Measurements from ENCODE around the gene TUT7. TPM values are rescaled to one million over a fixed set of nuclear protein-coding genes. Genes with fewer than 3 reads are reported as not detected.

TUT7 gene
- total and polyA plus RNA-seq, 8 donors = 9.8 to 26.2 (median 12.1) TPM

GRCh38 chr9:86280580-86280979 lies 73.6 kb downstream of the TUT7 start:
- FAIRE-seq (no peak), ATAC-seq (no peak), DNase-seq (no peak)
- Histone ChIP-seq H3K4me1 (peaks cover 5 to 16% (median 10%) of the 10 kb centered on the region in 3 donors), H3K27me3 (no peaks in the 10 kb centered on the region), H3K4me3 (peak overlapping the region in 1 of 4 donors; percentile 91), H3K36me3 (no peaks in the 10 kb centered on the region), H3K27ac (no peak overlapping the region), H3K9me3 (no peaks in the 10 kb centered on the region)
- WGBS, 2 donors = 96 to 99% methylated on average over 7 of the region's 7 CpGs
- TF ChIP-seq CTCF (IDR thresholded peaks at IDR 0.05) = no peak
- intact Hi-C loops (cut with DNase I) = no loop called here

GRCh38 chr9:86279839-86280238 lies 74.4 kb downstream of the TUT7 start:
- WGBS, 2 donors = 74 to 85% methylated on average over 3 of the region's 3 CpGs
- Histone ChIP-seq H3K4me1 (peaks cover 5 to 16% (median 10%) of the 10 kb centered on the region in 3 donors), H3K4me3 (no peak overlapping the region), H3K27ac (no peak overlapping the region), H3K9me3 (no peaks in the 10 kb centered on the region), H3K27me3 (no peaks in the 10 kb centered on the region), H3K36me3 (no peaks in the 10 kb centered on the region)
- no peak for TF ChIP-seq CTCF (IDR thresholded peaks at IDR 0.05)
- intact Hi-C loops (cut with DNase I) = no loop called here
- no peak for DNase-seq
- ATAC-seq = no peak
- FAIRE-seq = no peak

GRCh38 chr9:86277072-86277471 lies 77.1 kb downstream of the TUT7 start:
- DNase-seq = no peak
- FAIRE-seq = no peak
- H3K36me3 ChIP-seq = peaks cover 0 to 3% (median 0%) of the 10 kb centered on the region in 3 donors
- H3K9me3 ChIP-seq = no peaks in the 10 kb centered on the region
- no peak overlapping the region for H3K27ac ChIP-seq
- H3K4me1 ChIP-seq = peaks cover 5 to 10% (median 9%) of the 10 kb centered on the region in 3 donors
- intact Hi-C loops (cut with DNase I) = no loop called here
- TF ChIP-seq CTCF (IDR thresholded peaks at IDR 0.05) = no peak
- H3K4me3 ChIP-seq = no peak overlapping the region
- WGBS, 2 donors = 51 to 53% methylated on average over 1 of the region's 1 CpG
- H3K27me3 ChIP-seq = no peaks in the 10 kb centered on the region
- no peak for ATAC-seq

GRCh38 chr9:86275962-86276361 lies 78.2 kb downstream of the TUT7 start:
- ATAC-seq (no peak), DNase-seq (no peak), FAIRE-seq (no peak)
- peaks cover 5 to 6% (median 5%) of the 10 kb centered on the region in 3 donors for H3K4me1 ChIP-seq
- no peaks in the 10 kb centered on the region for H3K27me3 ChIP-seq
- peaks cover 0 to 14% (median 0%) of the 10 kb centered on the region in 3 donors for H3K36me3 ChIP-seq
- H3K9me3 ChIP-seq = no peaks in the 10 kb centered on the region
- no peak overlapping the region for H3K27ac ChIP-seq
- 91 to 95% methylated on average over 3 of the region's 3 CpGs for WGBS, 2 donors
- no peak for TF ChIP-seq CTCF (IDR thresholded peaks at IDR 0.05)
- intact Hi-C loops (cut with DNase I) = no loop called here
- no peak overlapping the region for H3K4me3 ChIP-seq

- peaks cover 0 to 2% (median 0%) of the 10 kb centered on the region in 3 donors for H3K4me1 ChIP-seq
- H3K27ac ChIP-seq = no peak overlapping the region
- TF ChIP-seq CTCF (IDR thresholded peaks at IDR 0.05) = no peak
- peaks cover 0 to 16% (median 0%) of the 10 kb centered on the region in 3 donors for H3K36me3 ChIP-seq
- FAIRE-seq = no peak
- no peak for DNase-seq
- intact Hi-C loops (cut with DNase I) = no loop called here
- no peaks in the 10 kb centered on the region for H3K9me3 ChIP-seq
- no peaks in the 10 kb centered on the region for H3K27me3 ChIP-seq
- 81 to 84% methylated on average over 7 of the region's 7 CpGs for WGBS, 2 donors
- H3K4me3 ChIP-seq = no peak overlapping the region
- no peak for ATAC-seq
Measured at GRCh38 chr9:86274821-86275643, 79.2 kb downstream of the TUT7 start.

All from pancreas (tissue), 10 donors.